ENCODE measurements around the gene ALOX5.

GRCh38 chr10:45374350-45375052 is 485 bp downstream of the ALOX5 start:
- TF ChIP-seq POLR2AphosphoS5 (IDR thresholded peaks at IDR 0.05; ENCODE audit: insufficient read depth in 1 of 2, low read depth in 1 of 2) (no peak), CTCF (IDR thresholded peaks at IDR 0.05) (no peak)
